ENCODE measurements around the gene ELMO1.

Gene ELMO1

GRCh38 chr7:36884910-36885309, 563.8 kb downstream of the ELMO1 start:
- no peak for DNase-seq
- Histone ChIP-seq H3K4me3 (no peak overlapping the region), H3K27ac (no peak overlapping the region), H3K9me3 (no peaks in the 10 kb centered on the region), H3K27me3 (no peaks in the 10 kb centered on the region), H3K4me1 (no peaks in the 10 kb centered on the region), H3K36me3 (peaks cover 0 to 3% (median 0%) of the 10 kb centered on the region in 3 donors)
- intact Hi-C loops (cut with DNase I; ENCODE audit: low total_unique reads), result no loop called here
- TF ChIP-seq CTCF (IDR thresholded peaks at IDR 0.05), result no peak

- Histone ChIP-seq H3K4me1 (no peaks in the 10 kb centered on the region), H3K36me3 (peaks cover 0 to 3% (median 0%) of the 10 kb centered on the region in 3 donors), H3K27ac (no peak overlapping the region), H3K27me3 (no peaks in the 10 kb centered on the region), H3K4me3 (no peak overlapping the region), H3K9me3 (no peaks in the 10 kb centered on the region)
- intact Hi-C loops (cut with DNase I; ENCODE audit: low total_unique reads), result no loop called here
- no peak for TF ChIP-seq CTCF (IDR thresholded peaks at IDR 0.05)
- DNase-seq, result no peak
Measured at GRCh38 chr7:36884351-36884750, 564.3 kb downstream of the ELMO1 start.

- no peaks in the 10 kb centered on the region for H3K27me3 ChIP-seq
- no peak for DNase-seq
- no peak for TF ChIP-seq CTCF (IDR thresholded peaks at IDR 0.05)
- intact Hi-C loops (cut with DNase I; ENCODE audit: low total_unique reads), result no loop called here
- H3K9me3 ChIP-seq, result no peaks in the 10 kb centered on the region
- H3K36me3 ChIP-seq, result peaks cover 0 to 6% (median 0%) of the 10 kb centered on the region in 3 donors
- no peaks in the 10 kb centered on the region for H3K4me1 ChIP-seq
- no peak overlapping the region for H3K27ac ChIP-seq
- H3K4me3 ChIP-seq, result no peak overlapping the region
Measured at GRCh38 chr7:36881233-36881874, 567.3 kb downstream of the ELMO1 start.

GRCh38 chr7:36880108-36880507, 568.6 kb downstream of the ELMO1 start:
- no peaks in the 10 kb centered on the region for H3K4me1 ChIP-seq
- H3K27ac ChIP-seq, result no peak overlapping the region
- intact Hi-C loops (cut with DNase I; ENCODE audit: low total_unique reads), result no loop called here
- H3K4me3 ChIP-seq, result no peak overlapping the region
- H3K9me3 ChIP-seq, result no peaks in the 10 kb centered on the region
- peaks cover 0 to 5% (median 0%) of the 10 kb centered on the region in 3 donors for H3K36me3 ChIP-seq
- DNase-seq, result no peak
- TF ChIP-seq CTCF (IDR thresholded peaks at IDR 0.05), result no peak
- H3K27me3 ChIP-seq, result no peaks in the 10 kb centered on the region

- no peak for DNase-seq
- Histone ChIP-seq H3K27ac (no peak overlapping the region), H3K4me1 (no peaks in the 10 kb centered on the region), H3K9me3 (no peaks in the 10 kb centered on the region), H3K36me3 (peaks cover 0 to 5% (median 0%) of the 10 kb centered on the region in 3 donors), H3K27me3 (no peaks in the 10 kb centered on the region), H3K4me3 (no peak overlapping the region)
- TF ChIP-seq CTCF (IDR thresholded peaks at IDR 0.05), result no peak
- intact Hi-C loops (cut with DNase I; ENCODE audit: low total_unique reads), result no loop called here
Measured at GRCh38 chr7:36879021-36879420, 569.6 kb downstream of the ELMO1 start.

GRCh38 chr7:36878288-36878687, 570.4 kb downstream of the ELMO1 start:
- Histone ChIP-seq H3K9me3 (no peaks in the 10 kb centered on the region), H3K36me3 (peaks cover 0 to 5% (median 0%) of the 10 kb centered on the region in 3 donors), H3K4me1 (no peaks in the 10 kb centered on the region), H3K4me3 (no peak overlapping the region), H3K27me3 (no peaks in the 10 kb centered on the region), H3K27ac (no peak overlapping the region)
- TF ChIP-seq CTCF (IDR thresholded peaks at IDR 0.05), result no peak
- intact Hi-C loops (cut with DNase I; ENCODE audit: low total_unique reads), result no loop called here
- no peak for DNase-seq

All from tibial artery (tissue), 4 donors.